HCT116 (cell line): Measurements from ENCODE around the gene FNIP2. TPM values are rescaled to one million over a fixed set of nuclear protein-coding genes. Genes with fewer than 3 reads are reported as not detected.

ENCODE experiments used
- ATAC-seq: fragments of 200-7000 bp; cut with Tn5 transposase; 2 replicates; pipeline ENCODE4 v1.9.1; 2020; ENCODE audit warnings: mild to moderate bottlenecking, moderate library complexity
- BruUV-seq: library from RNA; stranded (reverse); fragments of 400-500 nt; replicated peaks from 2 replicates; lab custom pipeline; 2021; lab: Mats Ljungman, UMichigan
- CTCF ChIA-PET: fragments of 300-600 bp; sonication (Branson Sonifier 250); formaldehyde crosslinking; loops from one replicate; lab custom pipeline; 2021; ENCODE audit warnings: antibody characterized with exemption; lab: Charles Lee
- POLR2A ChIA-PET: fragments of 300-600, 350-600 bp; sonication (Branson Sonifier 250); formaldehyde crosslinking; loops from one replicate; lab custom pipeline; 2021; ENCODE audit warnings: antibody characterized with exemption; lab: Charles Lee
- RAD21 ChIA-PET, 2 experiments: fragments of 300-600 bp; sonication (Branson Sonifier 250); formaldehyde crosslinking; loops; one replicate each; lab custom pipeline; 2023; ENCODE audit warnings: low total read pairs in 2 of 2; ENCODE audit not compliant: uncharacterized antibody in 2 of 2, unreplicated experiment in 2 of 2, low non-redundant PET in 1 of 2; lab: Charles Lee
- DNase-seq: peaks from one replicate; pipeline ENCODE4 v3.0.0-alpha.2; 2010; ENCODE audit warnings: low read depth, low spot score
- H2AFZ ChIP-seq: fragments of 200-600 bp; shearing (Covaris generic), sonication (generic); 2 replicates; pipeline ENCODE4 v1.6.1; 2017; ENCODE audit warnings: low read depth, mixed run types, mixed read lengths, antibody characterized with exemption, low read length; ENCODE audit not compliant: poor library complexity, severe bottlenecking
- H3K27ac ChIP-seq: 2 replicates; pipeline ENCODE4 v1.5.1; 2012; ENCODE audit warnings: low read depth, low read length
- H3K27me3 ChIP-seq: fragments of 200-600 bp; sonication (generic); 2 replicates; pipeline ENCODE4 v1.6.1; 2016; ENCODE audit warnings: mixed run types, low read length, mixed read lengths; ENCODE audit not compliant: insufficient read depth
- H3K36me3 ChIP-seq, 2 experiments: fragments of 200-500 bp in 1 of 2; fragments of 200-600 bp in 1 of 2; sonication (Bioruptor generic) in 1 of 2; sonication (generic) in 1 of 2; 2 replicates each; pipeline versions ENCODE4 v1.5.1 to v1.6.1; 2014 to 2016; ENCODE audit warnings: low read length in 2 of 2, inconsistent platforms in 1 of 2, mixed read lengths in 1 of 2, mixed run types in 1 of 2; ENCODE audit not compliant: insufficient read depth in 2 of 2, control insufficient read depth in 1 of 2
- H3K4me1 ChIP-seq, 2 experiments: fragments of 200-600 bp in 1 of 2; sonication (generic) in 1 of 2; 2 replicates each; pipeline versions ENCODE4 v1.5.1 to v1.6.1; 2012 to 2017; ENCODE audit warnings: low read length in 2 of 2, inconsistent platforms in 1 of 2, mild to moderate bottlenecking in 1 of 2, mixed read lengths in 1 of 2, mixed run types in 1 of 2, moderate library complexity in 1 of 2; ENCODE audit not compliant: insufficient read depth in 2 of 2, control insufficient read depth in 1 of 2
- H3K4me2 ChIP-seq: fragments of 200-600 bp; sonication (generic); 2 replicates; pipeline ENCODE4 v1.6.1; 2017; ENCODE audit warnings: mixed run types, low read length, mixed read lengths
- H3K4me3 ChIP-seq, 2 experiments: fragments of 200-600 bp in 1 of 2; sonication (generic) in 1 of 2; replicated peaks in 1 of 2; 2 replicates each; pipeline ENCODE4 v1.5.1; 2011 to 2016; ENCODE audit warnings: low read length in 2 of 2, control low read depth in 1 of 2, low read depth in 1 of 2, mild to moderate bottlenecking in 1 of 2, mixed read lengths in 1 of 2, mixed run types in 1 of 2
- H3K79me2 ChIP-seq: fragments of 200-600 bp; sonication (generic); 2 replicates; pipeline ENCODE4 v1.6.1; 2017; ENCODE audit warnings: mild to moderate bottlenecking, mixed run types, low read length, moderate library complexity, mixed read lengths; ENCODE audit not compliant: insufficient read depth
- H3K9ac ChIP-seq: fragments of 200-600 bp; sonication (generic); 2 replicates; pipeline ENCODE4 v1.6.1; 2016; ENCODE audit warnings: low read length, mixed read lengths
- H3K9me2 ChIP-seq: fragments of 200-600 bp; sonication (generic), shearing (Covaris generic); 2 replicates; pipeline ENCODE4 v1.6.1; 2017; ENCODE audit warnings: mixed run types, mild to moderate bottlenecking, moderate library complexity; ENCODE audit not compliant: insufficient read depth
- H3K9me3 ChIP-seq, 2 experiments: fragments of 200-500 bp in 1 of 2; fragments of 200-600 bp in 1 of 2; sonication (Bioruptor generic) in 1 of 2; sonication (generic) in 1 of 2; 2 replicates each; pipeline ENCODE4 v1.6.1; 2014 to 2017; ENCODE audit warnings: low read length in 2 of 2, mixed read lengths in 2 of 2, inconsistent platforms in 1 of 2, low read depth in 1 of 2, mild to moderate bottlenecking in 1 of 2, mixed run types in 1 of 2, moderate library complexity in 1 of 2; ENCODE audit not compliant: control insufficient read depth in 1 of 2, insufficient read depth in 1 of 2
- H4K20me1 ChIP-seq: fragments of 200-600 bp; sonication (generic), shearing (Covaris generic); 2 replicates; pipeline ENCODE4 v1.6.1; 2017; ENCODE audit warnings: mixed run types, mild to moderate bottlenecking, moderate library complexity; ENCODE audit not compliant: insufficient read depth
- CBX3 ChIP-seq: IDR thresholded peaks from 2 replicates; pipeline ENCODE4 v1.6.1; 2012; ENCODE audit warnings: low read depth
- RAD21 ChIP-seq: IDR thresholded peaks from 2 replicates; pipeline ENCODE4 v1.6.1; 2012; ENCODE audit warnings: low read depth, mild to moderate bottlenecking
- ZNF274 ChIP-seq: fragments of 200-500 bp; sonication (Bioruptor generic); IDR thresholded peaks from 2 replicates; pipeline ENCODE4 v1.6.1; 2014; ENCODE audit warnings: mild to moderate bottlenecking, low read depth, low read length, inconsistent platforms
- intact Hi-C: fragments of 100-400 bp; cut with micrococcal nuclease; formaldehyde crosslinking; loops from 2 replicates; pipeline ENCODE4 v1.10.0; 2022
- total RNA-seq: library from RNA; stranded (reverse); gene quantifications from one replicate; pipeline ENCODE4 v1.2.1, GENCODE V29; 2021; ENCODE audit not compliant: unreplicated experiment
- TF ChIP-seq, protein P1 (sequence below): IDR thresholded peaks from 2 replicates; pipeline ENCODE4 v1.6.1; 2012
- TF ChIP-seq, protein P2 (sequence below), 3 experiments: fragments of 200-600 bp in 1 of 3; sonication (generic) in 1 of 3; IDR thresholded peaks in 2 of 3; conservative IDR thresholded peaks in 1 of 3; 2 replicates each; pipeline ENCODE4 v1.5.1; 2012 to 2017; ENCODE audit warnings: low read depth in 2 of 3, low read length in 2 of 3, antibody characterized with exemption in 1 of 3, borderline replicate concordance in 1 of 3, control low read depth in 1 of 3, mild to moderate bottlenecking in 1 of 3, mixed read lengths in 1 of 3, mixed run types in 1 of 3, moderate library complexity in 1 of 3; ENCODE audit not compliant: insufficient read depth in 1 of 3
- TF ChIP-seq, protein P3 (sequence below): IDR thresholded peaks from 2 replicates; pipeline ENCODE4 v1.6.1; 2012

The FNIP2 gene
- total RNA-seq, 1 experiment from 2014 or later, result 4.8 TPM

DNA sequence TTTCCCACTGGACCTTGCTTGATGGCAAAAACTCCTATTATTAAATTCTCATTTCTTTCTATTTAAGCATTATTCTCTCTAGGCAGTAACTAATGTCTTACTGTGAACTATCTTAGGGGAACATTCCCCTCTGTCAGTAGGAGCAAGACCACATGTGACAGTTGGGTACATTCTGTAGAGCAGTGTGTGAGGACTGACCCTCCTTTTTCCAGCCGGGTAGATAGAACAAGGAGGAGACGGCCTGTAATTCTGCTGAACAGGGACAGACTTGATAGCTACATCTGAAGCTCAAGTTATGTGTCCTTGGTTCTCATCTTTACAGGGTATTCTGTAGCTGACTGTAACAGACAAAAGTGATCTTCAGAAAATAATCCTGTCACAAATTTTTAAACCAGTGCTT, 43.3 kb downstream of the FNIP2 start:
- intact Hi-C loops, result no loop called here
- BruUV-seq, result no TSS peak
- TF ChIP-seq RAD21, result no peak
- no peak for TF ChIP-seq CBX3
- TF ChIP-seq, protein P1, sequence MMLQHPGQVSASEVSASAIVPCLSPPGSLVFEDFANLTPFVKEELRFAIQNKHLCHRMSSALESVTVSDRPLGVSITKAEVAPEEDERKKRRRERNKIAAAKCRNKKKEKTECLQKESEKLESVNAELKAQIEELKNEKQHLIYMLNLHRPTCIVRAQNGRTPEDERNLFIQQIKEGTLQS, result no peak
- Histone ChIP-seq H3K9ac (no peak overlapping the region), H3K27ac (no peak overlapping the region), H2AFZ (no peak overlapping the region), H3K4me2 (no peak overlapping the region), H3K9me3 (no peaks in the 10 kb centered on the region), H4K20me1 (no peaks in the 10 kb centered on the region), H3K9me2 (no peaks in the 10 kb centered on the region), H3K79me2 (no peaks in the 10 kb centered on the region), H3K4me3 (no peak overlapping the region), H3K27me3 (no peaks in the 10 kb centered on the region), H3K36me3 (no peaks in the 10 kb centered on the region), H3K4me1 (peaks cover 15 to 18% of the 10 kb centered on the region in 2 experiments)
- POLR2A ChIA-PET, result no interaction called here
- CTCF ChIA-PET, result no interaction called here
- no peak for DNase-seq
- RAD21 ChIA-PET, result no interaction called here
- ATAC-seq, result no peak

DNA sequence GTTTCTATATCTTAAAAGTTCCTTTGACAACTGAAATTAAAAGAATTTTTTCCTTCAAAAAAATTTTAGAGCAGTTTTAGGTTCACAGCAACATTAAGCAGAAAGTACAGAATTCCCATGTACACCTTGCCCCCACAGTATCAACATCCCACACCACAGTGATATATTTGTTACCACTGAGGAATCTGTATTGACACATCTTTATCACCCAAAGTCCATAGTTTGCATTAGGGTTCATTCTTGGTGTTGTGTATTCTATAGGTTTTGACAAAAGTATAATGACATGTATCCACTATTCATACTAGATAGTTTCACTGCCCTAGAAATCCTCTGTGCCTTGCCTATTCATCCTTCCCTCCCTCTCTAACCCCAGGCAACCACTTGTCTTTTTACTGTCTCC, 43.7 kb downstream of the FNIP2 start:
- ChIA-PET CTCF (no interaction called here), POLR2A (no interaction called here), RAD21 (no interaction called here)
- no peak overlapping the region for H3K27ac ChIP-seq
- no peak overlapping the region for H3K9ac ChIP-seq
- intact Hi-C loops, result no loop called here
- H3K4me1 ChIP-seq, result peaks cover 15 to 18% of the 10 kb centered on the region in 2 experiments
- ATAC-seq, result no peak
- no peak for DNase-seq
- H3K9me2 ChIP-seq, result no peaks in the 10 kb centered on the region
- no peak overlapping the region for H3K4me3 ChIP-seq
- no peak overlapping the region for H2AFZ ChIP-seq
- H3K79me2 ChIP-seq, result no peaks in the 10 kb centered on the region
- TF ChIP-seq ZNF274, result no peak
- TF ChIP-seq, protein P2, sequence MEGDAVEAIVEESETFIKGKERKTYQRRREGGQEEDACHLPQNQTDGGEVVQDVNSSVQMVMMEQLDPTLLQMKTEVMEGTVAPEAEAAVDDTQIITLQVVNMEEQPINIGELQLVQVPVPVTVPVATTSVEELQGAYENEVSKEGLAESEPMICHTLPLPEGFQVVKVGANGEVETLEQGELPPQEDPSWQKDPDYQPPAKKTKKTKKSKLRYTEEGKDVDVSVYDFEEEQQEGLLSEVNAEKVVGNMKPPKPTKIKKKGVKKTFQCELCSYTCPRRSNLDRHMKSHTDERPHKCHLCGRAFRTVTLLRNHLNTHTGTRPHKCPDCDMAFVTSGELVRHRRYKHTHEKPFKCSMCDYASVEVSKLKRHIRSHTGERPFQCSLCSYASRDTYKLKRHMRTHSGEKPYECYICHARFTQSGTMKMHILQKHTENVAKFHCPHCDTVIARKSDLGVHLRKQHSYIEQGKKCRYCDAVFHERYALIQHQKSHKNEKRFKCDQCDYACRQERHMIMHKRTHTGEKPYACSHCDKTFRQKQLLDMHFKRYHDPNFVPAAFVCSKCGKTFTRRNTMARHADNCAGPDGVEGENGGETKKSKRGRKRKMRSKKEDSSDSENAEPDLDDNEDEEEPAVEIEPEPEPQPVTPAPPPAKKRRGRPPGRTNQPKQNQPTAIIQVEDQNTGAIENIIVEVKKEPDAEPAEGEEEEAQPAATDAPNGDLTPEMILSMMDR (IDR thresholded peaks at IDR 0.05 in 2 of 3, conservative IDR thresholded peaks at IDR 0.05 in 1 of 3; ENCODE audit: borderline replicate concordance in 1 of 3, insufficient read depth in 1 of 3, low read depth in 2 of 3, low read length in 2 of 3), result no peak
- TF ChIP-seq, protein P3, sequence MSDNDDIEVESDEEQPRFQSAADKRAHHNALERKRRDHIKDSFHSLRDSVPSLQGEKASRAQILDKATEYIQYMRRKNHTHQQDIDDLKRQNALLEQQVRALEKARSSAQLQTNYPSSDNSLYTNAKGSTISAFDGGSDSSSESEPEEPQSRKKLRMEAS, result no peak
- H4K20me1 ChIP-seq, result no peaks in the 10 kb centered on the region
- no peaks in the 10 kb centered on the region for H3K36me3 ChIP-seq
- no peaks in the 10 kb centered on the region for H3K27me3 ChIP-seq
- BruUV-seq, result no TSS peak
- H3K4me2 ChIP-seq, result no peak overlapping the region
- no peaks in the 10 kb centered on the region for H3K9me3 ChIP-seq
